Parathyroid adenoma (tissue), 2 donors: ENCODE data around the gene VLDLR.

Source experiments
- H2AFZ ChIP-seq: fragments of 300-600 bp; sonication (generic); one replicate; pipeline ENCODE4 v1.7.0; 2017; ENCODE audit warnings: antibody characterized with exemption, mild to moderate bottlenecking
- H3K27ac ChIP-seq: fragments of 300-600 bp; sonication (generic); one replicate; pipeline ENCODE4 v1.7.0; 2017
- H3K27me3 ChIP-seq: fragments of 300-600 bp; sonication (generic); one replicate; pipeline ENCODE4 v1.7.0; 2017; ENCODE audit warnings: low read length; ENCODE audit not compliant: control insufficient read depth, insufficient read depth
- H3K36me3 ChIP-seq: fragments of 300-600 bp; sonication (generic); one replicate; pipeline ENCODE4 v1.7.0; 2017; ENCODE audit warnings: low read length; ENCODE audit not compliant: control insufficient read depth, insufficient read depth
- H3K4me1 ChIP-seq: fragments of 300-600 bp; sonication (generic); one replicate; pipeline ENCODE4 v1.7.0; 2017; ENCODE audit warnings: control low read depth
- H3K4me2 ChIP-seq: fragments of 300-600 bp; sonication (generic); one replicate; pipeline ENCODE4 v1.7.0; 2017; ENCODE audit warnings: low read length
- H3K4me3 ChIP-seq: fragments of 300-600 bp; sonication (generic); one replicate; pipeline ENCODE4 v1.7.0; 2017; ENCODE audit warnings: low read depth, low read length
- H3K79me2 ChIP-seq: fragments of 300-600 bp; sonication (generic); one replicate; pipeline ENCODE4 v1.7.0; 2017; ENCODE audit warnings: control low read depth
- H3K9ac ChIP-seq: fragments of 300-600 bp; sonication (generic); one replicate; pipeline ENCODE4 v1.7.0; 2017; ENCODE audit warnings: mild to moderate bottlenecking
- H3K9me3 ChIP-seq: fragments of 300-600 bp; sonication (generic); one replicate; pipeline ENCODE4 v1.7.0; 2017; ENCODE audit warnings: low read length; ENCODE audit not compliant: control insufficient read depth
- CTCF ChIP-seq: fragments of 300-600 bp; sonication (generic); IDR thresholded peaks from one replicate; pipeline ENCODE4 v1.7.0; 2017; ENCODE audit warnings: antibody characterized with exemption, mild to moderate bottlenecking
- donor health status: primary hyperparathyroidism.

VLDLR gene

GRCh38 chr9:2679011-2679410 lies 57.4 kb downstream of the VLDLR start:
- Histone ChIP-seq H3K9me3 (no peaks in the 10 kb centered on the region), H3K4me2 (no peak overlapping the region), H2AFZ (no peak overlapping the region), H3K27ac (peak overlapping the region; percentile 64), H3K79me2 (no peaks in the 10 kb centered on the region), H3K27me3 (no peaks in the 10 kb centered on the region), H3K4me1 (peaks cover 8% of the 10 kb centered on the region), H3K9ac (no peak overlapping the region), H3K36me3 (no peaks in the 10 kb centered on the region), H3K4me3 (no peak overlapping the region)
- TF ChIP-seq CTCF = no peak

GRCh38 chr9:2681981-2682380 lies 60.4 kb downstream of the VLDLR start:
- Histone ChIP-seq H3K9ac (no peak overlapping the region), H3K27ac (no peak overlapping the region), H3K27me3 (no peaks in the 10 kb centered on the region), H3K4me1 (peaks cover 3% of the 10 kb centered on the region), H3K9me3 (no peaks in the 10 kb centered on the region), H3K79me2 (no peaks in the 10 kb centered on the region), H3K4me3 (no peak overlapping the region), H3K4me2 (no peak overlapping the region), H3K36me3 (no peaks in the 10 kb centered on the region), H2AFZ (no peak overlapping the region)
- TF ChIP-seq CTCF = no peak

- Histone ChIP-seq H3K4me3 (no peak overlapping the region), H3K9me3 (no peaks in the 10 kb centered on the region), H3K36me3 (no peaks in the 10 kb centered on the region), H3K9ac (no peak overlapping the region), H3K27me3 (no peaks in the 10 kb centered on the region), H3K27ac (no peak overlapping the region), H3K4me2 (no peak overlapping the region), H2AFZ (no peak overlapping the region), H3K79me2 (no peaks in the 10 kb centered on the region), H3K4me1 (peaks cover 11% of the 10 kb centered on the region)
- TF ChIP-seq CTCF = no peak
Observed at GRCh38 chr9:2686911-2687310, 65.3 kb downstream of the VLDLR start.

DNA sequence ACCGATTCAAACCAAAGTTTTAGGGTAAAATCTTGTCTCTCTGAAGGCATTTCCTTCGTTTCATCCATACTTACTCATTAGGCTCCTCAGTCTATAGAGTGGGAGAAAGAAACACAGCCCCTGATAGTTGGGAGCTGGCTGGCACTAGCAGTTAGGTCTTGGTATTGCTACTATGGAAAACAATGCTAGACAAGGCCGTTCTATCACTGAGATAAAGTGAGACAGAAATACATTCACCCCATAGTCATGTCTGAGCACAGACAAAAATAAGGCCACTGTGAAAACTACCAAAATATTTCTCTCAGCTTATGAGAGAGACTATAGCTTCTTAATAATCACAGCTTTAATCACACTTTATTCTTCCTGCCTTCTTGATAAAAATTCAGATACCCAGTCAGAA lies 67.0 kb downstream of the VLDLR start:
- Histone ChIP-seq H3K4me2 (no peak overlapping the region), H3K4me3 (no peak overlapping the region), H3K27ac (peak overlapping the region; percentile 42), H3K9ac (no peak overlapping the region), H2AFZ (no peak overlapping the region), H3K4me1 (peaks cover 14% of the 10 kb centered on the region), H3K36me3 (no peaks in the 10 kb centered on the region), H3K9me3 (no peaks in the 10 kb centered on the region), H3K27me3 (no peaks in the 10 kb centered on the region), H3K79me2 (no peaks in the 10 kb centered on the region)
- TF ChIP-seq CTCF = no peak

- no peaks in the 10 kb centered on the region for H3K9me3 ChIP-seq
- peaks cover 14% of the 10 kb centered on the region for H3K4me1 ChIP-seq
- TF ChIP-seq CTCF = no peak
- H3K27me3 ChIP-seq = no peaks in the 10 kb centered on the region
- no peak overlapping the region for H2AFZ ChIP-seq
- no peak overlapping the region for H3K4me2 ChIP-seq
- no peak overlapping the region for H3K27ac ChIP-seq
- no peaks in the 10 kb centered on the region for H3K79me2 ChIP-seq
- H3K36me3 ChIP-seq = no peaks in the 10 kb centered on the region
- no peak overlapping the region for H3K9ac ChIP-seq
- H3K4me3 ChIP-seq = no peak overlapping the region
Observed at GRCh38 chr9:2691212-2691611, 69.6 kb downstream of the VLDLR start.
